Activated CD4-positive, alpha-beta T cell treated with anti-CD3 and anti-CD28 coated beads for 48 hours (primary cell): ENCODE results near the gene ZBTB26.

Source experiments
- DNase-seq: peaks from one replicate; pipeline ENCODE4 v3.0.0-alpha.2; 2020

ZBTB26 gene

GRCh38 chr9:122931226-122932121, at the start of gene ZBTB26:
Gene ZBTB26 (minus strand): TSS chr9:122931512. CDS start chr9:122919934, 11,578 bp downstream.
- DNase-seq, result peak; percentile 94

GRCh38 chr9:122978601-122979000, 47.3 kb upstream of the ZBTB26 start:
- no peak for DNase-seq

- no peak for DNase-seq
Observed at GRCh38 chr9:122975196-122975595, 43.9 kb upstream of the ZBTB26 start.

GRCh38 chr9:122961139-122961538, 29.8 kb upstream of the ZBTB26 start:
- no peak for DNase-seq

GRCh38 chr9:122955961-122956360, 24.6 kb upstream of the ZBTB26 start:
- no peak for DNase-seq

- no peak for DNase-seq
Observed at GRCh38 chr9:122954253-122954691, 23.0 kb upstream of the ZBTB26 start.

GRCh38 chr9:122951056-122951455, 19.7 kb upstream of the ZBTB26 start:
- DNase-seq, result no peak

- no peak for DNase-seq
Observed at GRCh38 chr9:122950263-122950662, 19.0 kb upstream of the ZBTB26 start.

- DNase-seq, result no peak
Observed at GRCh38 chr9:122949696-122950095, 18.4 kb upstream of the ZBTB26 start.

GRCh38 chr9:122948313-122948712, 17.0 kb upstream of the ZBTB26 start:
- no peak for DNase-seq

- DNase-seq, result no peak
Observed at GRCh38 chr9:122946461-122947005, 15.2 kb upstream of the ZBTB26 start.

GRCh38 chr9:122944960-122945888, 13.9 kb upstream of the ZBTB26 start:
- DNase-seq, result no peak

GRCh38 chr9:122941582-122942234, 10.4 kb upstream of the ZBTB26 start:
- DNase-seq, result no peak

- peak; percentile 99 for DNase-seq
Observed at GRCh38 chr9:122940749-122941581, 9.7 kb upstream of the ZBTB26 start, which contains the start of gene RABGAP1. Gene RABGAP1 (plus strand): TSS chr9:122941020. CDS start chr9:122957060, 16,040 bp downstream.

GRCh38 chr9:122940454-122940748, 9.1 kb upstream of the ZBTB26 start:
- DNase-seq, result no peak

- no peak for DNase-seq
Observed at GRCh38 chr9:122939601-122940000, 8.3 kb upstream of the ZBTB26 start.

- DNase-seq, result no peak
Observed at GRCh38 chr9:122936883-122937282, 5.6 kb upstream of the ZBTB26 start.

GRCh38 chr9:122936464-122936863, 5.2 kb upstream of the ZBTB26 start:
- DNase-seq, result no peak

- DNase-seq, result no peak
Observed at GRCh38 chr9:122930541-122931225, 629 bp downstream of the ZBTB26 start.

- DNase-seq, result no peak
Observed at GRCh38 chr9:122929796-122930354, 1.4 kb downstream of the ZBTB26 start.

- DNase-seq, result no peak
Observed at GRCh38 chr9:122923947-122924346, 7.4 kb downstream of the ZBTB26 start.
